LNCaP clone FGC (cell line): ENCODE measurements around the gene BRAF.
"Not testable (repeated sequence)": the region's sequence is repeated elsewhere in the genome, so short reads cannot be mapped to it uniquely, and the experiment has no call there.

Experiments
- DNase-seq: peaks from one replicate; pipeline ENCODE4 v3.0.0-alpha.2; 2011; ENCODE audit warnings: low read depth
- H3K4me3 ChIP-seq: 2 replicates; pipeline ENCODE4 v1.5.1; 2011; ENCODE audit warnings: mild to moderate bottlenecking, low read depth, low read length, control low read depth
- CTCF ChIP-seq: IDR thresholded peaks from 2 replicates; pipeline ENCODE4 v1.5.1; 2012; ENCODE audit warnings: mild to moderate bottlenecking; ENCODE audit not compliant: control insufficient read depth, insufficient read depth; ENCODE audit errors: extremely low read depth

Gene BRAF

GRCh38 chr7:140945940-140946339, 21.2 kb upstream of the BRAF start:
- H3K4me3 ChIP-seq: no peak overlapping the region
- no peak for DNase-seq
- TF ChIP-seq CTCF: no peak

- not testable (repeated sequence) for DNase-seq, H3K4me3 ChIP-seq
Measured at GRCh38 chr7:140942242-140942641, 17.5 kb upstream of the BRAF start.

- H3K4me3 ChIP-seq: no peak overlapping the region
- TF ChIP-seq CTCF: no peak
- no peak for DNase-seq
Measured at GRCh38 chr7:140940898-140941297, 16.2 kb upstream of the BRAF start.

GRCh38 chr7:140937702-140938264, 13.1 kb upstream of the BRAF start:
- no peak overlapping the region for H3K4me3 ChIP-seq
- no peak for TF ChIP-seq CTCF
- DNase-seq: no peak

GRCh38 chr7:140928491-140929309, 4.0 kb upstream of the BRAF start:
- no peak overlapping the region for H3K4me3 ChIP-seq
- DNase-seq: no peak
- TF ChIP-seq CTCF: no peak

- DNase-seq, H3K4me3 ChIP-seq: not testable (repeated sequence)
Measured at GRCh38 chr7:140927945-140928344, 3.2 kb upstream of the BRAF start.

- H3K4me3 ChIP-seq: no peak overlapping the region
- TF ChIP-seq CTCF: no peak
- no peak for DNase-seq
Measured at GRCh38 chr7:140927351-140927750, 2.6 kb upstream of the BRAF start.
